ENCODE measurements around the gene MKLN1.
"Not testable (repeated sequence)": the region's sequence is repeated elsewhere in the genome, so short reads cannot be mapped to it uniquely, and the experiment has no call there.

MKLN1 gene

GRCh38 chr7:131462715-131463114 lies 135.0 kb downstream of the MKLN1 start:
- DNase-seq (ENCODE audit: low read depth, low spot score): not testable (repeated sequence)

GRCh38 chr7:131466735-131467365 lies 139.2 kb downstream of the MKLN1 start:
- no peak for DNase-seq (ENCODE audit: low read depth, low spot score)

GRCh38 chr7:131467788-131468187 lies 140.1 kb downstream of the MKLN1 start:
- DNase-seq (ENCODE audit: low read depth, low spot score): no peak

- no peak for DNase-seq (ENCODE audit: low read depth, low spot score)
These were observed 143.8 kb downstream of the MKLN1 start for GRCh38 chr7:131471250-131472004.

GRCh38 chr7:131476740-131477139 lies 149.1 kb downstream of the MKLN1 start:
- no peak for DNase-seq (ENCODE audit: low read depth, low spot score)

GRCh38 chr7:131480384-131481315 lies 153.0 kb downstream of the MKLN1 start:
- no peak for DNase-seq (ENCODE audit: low read depth, low spot score)

- DNase-seq (ENCODE audit: low read depth, low spot score): no peak
These were observed 155.1 kb downstream of the MKLN1 start for GRCh38 chr7:131482800-131483199.

GRCh38 chr7:131483586-131483985 lies 155.9 kb downstream of the MKLN1 start:
- no peak for DNase-seq (ENCODE audit: low read depth, low spot score)

- no peak for DNase-seq (ENCODE audit: low read depth, low spot score)
These were observed 158.7 kb downstream of the MKLN1 start for GRCh38 chr7:131486346-131486745.

GRCh38 chr7:131487217-131487616 lies 159.5 kb downstream of the MKLN1 start:
- DNase-seq (ENCODE audit: low read depth, low spot score): no peak

- no peak for DNase-seq (ENCODE audit: low read depth, low spot score)
These were observed 160.7 kb downstream of the MKLN1 start for GRCh38 chr7:131488361-131488760.

- DNase-seq (ENCODE audit: low read depth, low spot score): no peak
These were observed 161.5 kb downstream of the MKLN1 start for GRCh38 chr7:131489196-131489595.

GRCh38 chr7:131489881-131490280 lies 162.2 kb downstream of the MKLN1 start:
- DNase-seq (ENCODE audit: low read depth, low spot score): no peak

- DNase-seq (ENCODE audit: low read depth, low spot score): no peak
These were observed 165.4 kb downstream of the MKLN1 start for GRCh38 chr7:131493081-131493480.

GRCh38 chr7:131493581-131493980 lies 165.9 kb downstream of the MKLN1 start:
- no peak for DNase-seq (ENCODE audit: low read depth, low spot score)

GRCh38 chr7:131494182-131494581 lies 166.5 kb downstream of the MKLN1 start:
- DNase-seq (ENCODE audit: low read depth, low spot score): no peak

- DNase-seq (ENCODE audit: low read depth, low spot score): no peak
These were observed 168.2 kb downstream of the MKLN1 start for GRCh38 chr7:131495669-131496498.

- DNase-seq (ENCODE audit: low read depth, low spot score): no peak
These were observed 169.8 kb downstream of the MKLN1 start for GRCh38 chr7:131497454-131497853.

- DNase-seq (ENCODE audit: low read depth, low spot score): no peak
These were observed 170.7 kb downstream of the MKLN1 start for GRCh38 chr7:131498237-131498885.

- DNase-seq (ENCODE audit: low read depth, low spot score): no peak
These were observed 172.1 kb downstream of the MKLN1 start for GRCh38 chr7:131499801-131500200.

- no peak for DNase-seq (ENCODE audit: low read depth, low spot score)
These were observed 172.7 kb downstream of the MKLN1 start for GRCh38 chr7:131500357-131500756.

Data from activated CD4-positive, CD25-positive, alpha-beta regulatory T cell treated with anti-CD3 and anti-CD28 coated beads, Interleukin-2, amount 50 U/mL, for 16 hours (primary cell).